HG03097 (cell line): ENCODE results near the gene CTCFL.
A peak's percentile ranks its signal among the peaks of the same experiment; 100 is the strongest.

Source experiments
- ATAC-seq: cut with Tn5 transposase; IDR thresholded peaks from one replicate; pipeline ENCODE4 v1.9.1; 2021; ENCODE audit not compliant: unreplicated experiment, low FRiP score

The CTCFL gene

DNA sequence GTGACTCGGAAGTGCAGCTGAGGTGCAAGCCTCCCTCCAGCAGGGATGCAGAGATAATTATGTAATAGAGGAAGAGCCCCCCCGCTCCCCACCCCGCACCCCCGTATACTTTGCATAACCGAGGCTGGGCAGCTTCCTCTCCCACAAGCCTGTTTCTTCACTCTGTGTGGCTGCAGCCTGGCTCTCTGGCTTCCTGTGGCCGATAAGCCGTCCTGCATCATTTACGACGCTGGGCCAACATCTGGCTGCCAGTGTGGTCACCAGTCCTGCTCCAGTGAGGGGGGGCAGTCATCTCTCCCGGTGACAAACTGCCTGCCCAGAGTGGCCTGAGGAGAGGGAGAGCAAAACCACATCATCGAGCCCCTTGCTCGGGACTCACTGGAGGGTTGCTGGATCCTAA, 74.5 kb downstream of the CTCFL start:
- ATAC-seq, result peak; percentile 66

GRCh38 chr20:57449398-57450354, 75.3 kb downstream of the CTCFL start:
- no peak for ATAC-seq

GRCh38 chr20:57448764-57449354, 76.1 kb downstream of the CTCFL start:
- no peak for ATAC-seq
